Measurements from ENCODE around the gene GAB2.
"Not testable (repeated sequence)": the region's sequence is repeated elsewhere in the genome, so short reads cannot be mapped to it uniquely, and the experiment has no call there.

DNA sequence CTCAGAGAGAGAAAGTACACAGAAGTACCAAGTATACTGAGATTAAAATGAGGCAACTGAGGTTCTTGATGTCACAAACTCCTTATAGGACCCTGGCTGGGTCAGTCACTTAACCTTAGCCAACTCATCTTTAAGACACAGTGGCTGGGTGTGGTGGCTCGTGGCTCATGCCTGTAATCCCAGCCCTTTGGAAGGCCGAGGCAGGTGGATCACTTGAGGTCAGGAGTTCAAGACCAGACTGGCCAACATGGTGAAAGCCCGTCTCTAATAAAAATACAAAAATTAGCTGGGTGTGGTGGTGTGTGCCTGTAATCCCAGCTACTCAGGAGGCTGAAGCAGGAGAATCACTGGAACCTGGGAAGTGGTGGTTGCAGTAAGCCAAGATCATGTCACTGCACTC lies 61.9 kb downstream of the GAB2 start:
- TF ChIP-seq POLR2AphosphoS5 (IDR thresholded peaks at IDR 0.05; ENCODE audit: borderline replicate concordance, low read depth, low read length); EZH2 (IDR thresholded peaks at IDR 0.05); FOXP2 (optimal IDR thresholded peaks at IDR 0.05; ENCODE audit: control extremely low read depth, extremely low read length, insufficient read depth): not testable (repeated sequence)

All from SK-N-MC (cell line).